ENCODE measurements around the gene PSENEN. TPM values are rescaled to one million over a fixed set of nuclear protein-coding genes. Genes with fewer than 3 reads are reported as not detected.

PSENEN gene
- 10 to 100 TPM in 3 of 4 donors, 1 to 10 TPM in 1; 6.6 to 80.0 (median 56.8) TPM for total RNA-seq

- peak within 1 kb of the TSS; percentile 97 to 100 (median 100) for H3K27ac ChIP-seq
- H3K4me1 ChIP-seq, result peaks cover 21 to 45% (median 36%) of the 10 kb centered on the region in 4 donors
- intact Hi-C loops (cut with DNase I; ENCODE audit: low total_unique reads) (loop anchor here (10.0 kb wide), 1 partner anchor 189 kb away; the partner anchor contains the start of gene LRFN3), in situ Hi-C loops (cut with MboI; ENCODE audit: low pct_ligation_motif_present in 1 of 4, low pct_unique_long_range_greater_than_20kb in 1 of 4, low sequenced_read_pairs in 3 of 4) (no loop called here)
- no peak for TF ChIP-seq EP300 (IDR thresholded peaks at IDR 0.05; ENCODE audit: low read depth)
- peak; percentile 61 for TF ChIP-seq POLR2A (IDR thresholded peaks at IDR 0.05)
- peak; percentile 20 to 78 (median 74) for TF ChIP-seq POLR2AphosphoS5 (IDR thresholded peaks at IDR 0.05)
- TF ChIP-seq CTCF (IDR thresholded peaks at IDR 0.05), result peak in 1 of 5 experiments; percentile 13
- no peaks in the 10 kb centered on the region for H3K27me3 ChIP-seq
- DNase-seq, result peak; percentile 97
- no peaks in the 10 kb centered on the region for H3K36me3 ChIP-seq
- WGBS, 2 donors (ENCODE audit: low coverage in 1 of 2), result 1 to 18% methylated on average over 2 to 36 of the region's 40 CpGs
- no peaks in the 10 kb centered on the region for H3K9me3 ChIP-seq
- H3K4me3 ChIP-seq, result peak within 1 kb of the TSS; percentile 68 to 98 (median 80)
Measured at GRCh38 chr19:35745328-35746086, at the start of gene PSENEN, which contains the start of gene U2AF1L4. Gene PSENEN, plus strand, starts transcription at chr19:35745651. Its CDS starts 280 bp downstream, at chr19:35745931. Gene U2AF1L4, minus strand, starts transcription at chr19:35745418. Its CDS starts 27 bp downstream, at chr19:35745391.

- Histone ChIP-seq H3K36me3 (no peaks in the 10 kb centered on the region), H3K9me3 (no peaks in the 10 kb centered on the region), H3K4me1 (no peaks in the 10 kb centered on the region), H3K27me3 (no peaks in the 10 kb centered on the region), H3K27ac (no peak overlapping the region), H3K4me3 (no peak overlapping the region)
- in situ Hi-C loops (cut with MboI; ENCODE audit: low pct_ligation_motif_present in 1 of 4, low pct_unique_long_range_greater_than_20kb in 1 of 4, low sequenced_read_pairs in 3 of 4), result loop anchor here in 1 of 4 donors (10.0 kb wide), 1 partner anchor 239 kb away; the partner anchor contains the start of gene LRFN3
- WGBS, 2 donors (ENCODE audit: low coverage in 1 of 2), result 73 to 79% methylated on average over 2 of the region's 2 CpGs
- no peak for DNase-seq
- intact Hi-C loops (cut with DNase I; ENCODE audit: low total_unique reads), result no loop called here
- TF ChIP-seq EP300 (IDR thresholded peaks at IDR 0.05; ENCODE audit: low read depth) (no peak), POLR2AphosphoS5 (IDR thresholded peaks at IDR 0.05) (no peak), CTCF (IDR thresholded peaks at IDR 0.05) (no peak), POLR2A (IDR thresholded peaks at IDR 0.05) (no peak)
Measured at GRCh38 chr19:35695895-35696422, 49.5 kb upstream of the PSENEN start.

- H3K36me3 ChIP-seq, result no peaks in the 10 kb centered on the region
- H3K27me3 ChIP-seq, result no peaks in the 10 kb centered on the region
- intact Hi-C loops (cut with DNase I; ENCODE audit: low total_unique reads), result no loop called here
- in situ Hi-C loops (cut with MboI; ENCODE audit: low pct_ligation_motif_present in 1 of 4, low pct_unique_long_range_greater_than_20kb in 1 of 4, low sequenced_read_pairs in 3 of 4), result loop anchor here in 1 of 4 donors (10.0 kb wide), 1 partner anchor 238 kb away; the partner anchor contains the start of gene LRFN3
- no peaks in the 10 kb centered on the region for H3K9me3 ChIP-seq
- no peak for TF ChIP-seq POLR2AphosphoS5 (IDR thresholded peaks at IDR 0.05)
- no peak for TF ChIP-seq CTCF (IDR thresholded peaks at IDR 0.05)
- TF ChIP-seq POLR2A (IDR thresholded peaks at IDR 0.05), result no peak
- no peak for TF ChIP-seq EP300 (IDR thresholded peaks at IDR 0.05; ENCODE audit: low read depth)
- WGBS, 2 donors (ENCODE audit: low coverage in 1 of 2), result 63% methylated on average over 4 of the region's 4 CpGs; no CpG with 5 or more reads in 1 of the 2 donors
- DNase-seq, result no peak
- H3K27ac ChIP-seq, result no peak overlapping the region
- H3K4me1 ChIP-seq, result peaks cover 0 to 2% (median under 1%) of the 10 kb centered on the region in 4 donors
- H3K4me3 ChIP-seq, result no peak overlapping the region
Measured at GRCh38 chr19:35696835-35697234, 48.6 kb upstream of the PSENEN start.
